ENCODE results near the gene PRKCD. TPM values are rescaled to one million over a fixed set of nuclear protein-coding genes. Genes with fewer than 3 reads are reported as not detected.

The PRKCD gene
- total RNA-seq, 1 experiment from 2014 or later: 19.2 TPM

DNA sequence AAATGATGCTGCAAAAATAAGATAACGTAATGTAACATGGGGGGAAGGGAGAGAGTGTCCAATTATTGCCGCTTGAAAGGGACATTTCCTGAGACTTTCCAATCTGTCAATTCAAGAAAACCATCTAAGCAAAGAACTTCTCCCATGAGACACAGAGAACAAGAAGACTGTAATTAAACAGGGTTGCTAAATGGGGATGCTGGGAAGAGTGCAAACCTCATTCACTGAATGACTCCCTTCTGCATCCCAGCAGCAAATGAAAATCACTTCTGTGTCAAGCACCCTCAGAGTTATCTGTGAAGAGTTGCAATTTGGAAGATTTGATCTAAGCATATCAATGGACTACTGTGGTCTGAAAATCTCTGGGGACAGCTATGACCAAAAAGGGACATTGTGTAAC is 34.4 kb upstream of the PRKCD start:
- TF ChIP-seq CREM (CRISPR knock-in tag; IDR thresholded peaks at IDR 0.05) (no peak), USF2 (CRISPR knock-in tag; IDR thresholded peaks at IDR 0.05) (no peak), PRRX2 (CRISPR knock-in tag; IDR thresholded peaks at IDR 0.05) (no peak), ZNF425 (CRISPR knock-in tag; conservative IDR thresholded peaks at IDR 0.05) (no peak), NR1H2 (CRISPR knock-in tag; IDR thresholded peaks at IDR 0.05) (no peak)
- no peaks in the 10 kb centered on the region for H3K9me3 Mint-ChIP-seq
- no peak for DNase-seq (ENCODE audit: low spot score)
- H3K27ac Mint-ChIP-seq: no peak overlapping the region
- CTCF ChIA-PET: no interaction called here
- no peaks in the 10 kb centered on the region for H3K27me3 Mint-ChIP-seq (ENCODE audit: low read depth)
- H3K4me1 Mint-ChIP-seq: peaks cover 12% of the 10 kb centered on the region
- no peak for ATAC-seq
- POLR2A ChIA-PET: no interaction called here
- peaks cover 33% of the 10 kb centered on the region for H3K36me3 Mint-ChIP-seq
- H3K4me3 Mint-ChIP-seq: no peak overlapping the region

DNA sequence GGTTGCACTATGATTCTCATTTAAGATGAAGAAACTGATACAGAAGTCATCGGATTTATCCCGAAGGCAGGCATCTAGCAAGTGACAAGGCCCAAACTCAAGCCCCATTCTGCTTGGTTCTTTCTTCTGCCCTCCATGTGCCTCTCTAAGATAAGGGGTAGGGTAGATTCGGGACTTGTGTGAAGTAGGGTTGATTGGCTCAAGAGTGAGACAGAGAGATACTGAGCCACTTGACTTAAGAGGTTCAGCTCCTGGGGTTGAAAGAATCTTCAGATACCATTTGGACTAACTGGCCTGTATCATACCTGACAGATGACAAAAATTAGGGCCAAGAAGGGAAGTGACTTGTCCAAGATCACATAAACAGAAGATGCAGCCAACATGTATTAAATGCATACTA is 31.7 kb upstream of the PRKCD start:
- ATAC-seq (no peak), DNase-seq (ENCODE audit: low spot score) (no peak)
- Mint-ChIP-seq H3K9me3 (no peaks in the 10 kb centered on the region), H3K4me1 (peaks cover 12% of the 10 kb centered on the region), H3K27me3 (ENCODE audit: low read depth) (no peaks in the 10 kb centered on the region), H3K27ac (peak overlapping the region; percentile 91), H3K36me3 (peaks cover 15% of the 10 kb centered on the region), H3K4me3 (peak overlapping the region; percentile 85)
- TF ChIP-seq ZNF121 (CRISPR knock-in tag; IDR thresholded peaks at IDR 0.05) (no peak), ZNF232 (CRISPR knock-in tag; IDR thresholded peaks at IDR 0.05) (no peak), ZNF425 (CRISPR knock-in tag; conservative IDR thresholded peaks at IDR 0.05) (no peak), FOXJ3 (CRISPR knock-in tag; IDR thresholded peaks at IDR 0.05; ENCODE audit: borderline replicate concordance) (no peak), ELF4 (CRISPR knock-in tag; IDR thresholded peaks at IDR 0.05; ENCODE audit: low read depth) (no peak), TP53 (CRISPR knock-in tag; IDR thresholded peaks at IDR 0.05) (no peak), OVOL2 (CRISPR knock-in tag; IDR thresholded peaks at IDR 0.05; ENCODE audit: borderline replicate concordance) (no peak), ZNF396 (CRISPR knock-in tag; IDR thresholded peaks at IDR 0.05; ENCODE audit: borderline replicate concordance) (no peak), CDX4 (CRISPR knock-in tag; IDR thresholded peaks at IDR 0.05; ENCODE audit: borderline replicate concordance) (no peak), USF2 (CRISPR knock-in tag; IDR thresholded peaks at IDR 0.05) (no peak)
- TF ChIP-seq, protein P1, sequence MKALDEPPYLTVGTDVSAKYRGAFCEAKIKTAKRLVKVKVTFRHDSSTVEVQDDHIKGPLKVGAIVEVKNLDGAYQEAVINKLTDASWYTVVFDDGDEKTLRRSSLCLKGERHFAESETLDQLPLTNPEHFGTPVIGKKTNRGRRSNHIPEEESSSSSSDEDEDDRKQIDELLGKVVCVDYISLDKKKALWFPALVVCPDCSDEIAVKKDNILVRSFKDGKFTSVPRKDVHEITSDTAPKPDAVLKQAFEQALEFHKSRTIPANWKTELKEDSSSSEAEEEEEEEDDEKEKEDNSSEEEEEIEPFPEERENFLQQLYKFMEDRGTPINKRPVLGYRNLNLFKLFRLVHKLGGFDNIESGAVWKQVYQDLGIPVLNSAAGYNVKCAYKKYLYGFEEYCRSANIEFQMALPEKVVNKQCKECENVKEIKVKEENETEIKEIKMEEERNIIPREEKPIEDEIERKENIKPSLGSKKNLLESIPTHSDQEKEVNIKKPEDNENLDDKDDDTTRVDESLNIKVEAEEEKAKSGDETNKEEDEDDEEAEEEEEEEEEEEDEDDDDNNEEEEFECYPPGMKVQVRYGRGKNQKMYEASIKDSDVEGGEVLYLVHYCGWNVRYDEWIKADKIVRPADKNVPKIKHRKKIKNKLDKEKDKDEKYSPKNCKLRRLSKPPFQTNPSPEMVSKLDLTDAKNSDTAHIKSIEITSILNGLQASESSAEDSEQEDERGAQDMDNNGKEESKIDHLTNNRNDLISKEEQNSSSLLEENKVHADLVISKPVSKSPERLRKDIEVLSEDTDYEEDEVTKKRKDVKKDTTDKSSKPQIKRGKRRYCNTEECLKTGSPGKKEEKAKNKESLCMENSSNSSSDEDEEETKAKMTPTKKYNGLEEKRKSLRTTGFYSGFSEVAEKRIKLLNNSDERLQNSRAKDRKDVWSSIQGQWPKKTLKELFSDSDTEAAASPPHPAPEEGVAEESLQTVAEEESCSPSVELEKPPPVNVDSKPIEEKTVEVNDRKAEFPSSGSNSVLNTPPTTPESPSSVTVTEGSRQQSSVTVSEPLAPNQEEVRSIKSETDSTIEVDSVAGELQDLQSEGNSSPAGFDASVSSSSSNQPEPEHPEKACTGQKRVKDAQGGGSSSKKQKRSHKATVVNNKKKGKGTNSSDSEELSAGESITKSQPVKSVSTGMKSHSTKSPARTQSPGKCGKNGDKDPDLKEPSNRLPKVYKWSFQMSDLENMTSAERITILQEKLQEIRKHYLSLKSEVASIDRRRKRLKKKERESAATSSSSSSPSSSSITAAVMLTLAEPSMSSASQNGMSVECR (CRISPR knock-in tag; IDR thresholded peaks at IDR 0.05; ENCODE audit: borderline replicate concordance): no peak
- ChIA-PET POLR2A (no interaction called here), CTCF (interaction anchor here (0.7 to 4.6 kb wide), 6 partner anchors 13 to 67 kb away, joined by 3 to 19 read pairs (median 8); partner anchors contain the start of gene PRKCD)
